Measurements from ENCODE around the gene GLI3. TPM values are rescaled to one million over a fixed set of nuclear protein-coding genes. Genes with fewer than 3 reads are reported as not detected.

The GLI3 gene
- total and polyA plus RNA-seq, 2 of the 8 experiments (the other 6 are each of a cell fraction or from before 2014, with no cell fraction given) = 8.0 to 31.1 TPM

DNA sequence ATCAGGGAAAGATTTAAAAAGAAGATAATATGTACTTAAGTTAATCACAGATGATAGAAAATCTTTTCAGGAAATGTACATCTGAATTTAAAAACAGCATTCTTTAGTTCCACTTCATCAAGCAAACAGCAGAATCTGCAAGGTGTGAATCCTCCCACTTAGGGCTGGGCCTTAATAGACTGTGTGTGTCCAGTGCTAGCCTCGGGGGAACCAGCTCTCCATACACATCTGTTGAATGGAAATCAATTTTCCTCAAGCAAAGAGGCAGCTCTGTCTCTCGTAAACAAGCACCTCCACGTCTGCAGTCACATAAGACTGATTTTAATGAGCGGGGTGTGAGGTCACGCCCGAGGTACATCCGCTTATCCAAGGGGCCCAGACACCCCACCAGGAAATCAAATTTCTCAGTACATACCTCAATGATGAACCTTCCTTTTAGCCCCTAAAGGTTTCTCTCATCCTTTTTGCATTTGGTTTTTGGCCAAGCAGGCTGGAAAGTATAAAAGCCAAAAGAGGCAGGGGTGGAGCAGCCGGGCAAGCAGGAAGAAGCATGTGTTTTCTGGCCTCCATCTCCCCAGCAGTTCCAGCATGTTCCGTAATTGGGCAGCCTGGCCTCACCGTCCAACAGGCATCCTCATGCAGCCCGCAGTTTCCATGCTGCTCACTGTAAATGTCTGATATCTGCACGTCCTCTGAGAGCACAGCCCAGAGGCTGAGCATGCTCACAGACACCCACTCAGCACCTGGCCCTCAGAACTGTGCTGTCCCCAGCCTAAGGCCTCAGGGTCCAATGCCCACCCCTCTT is 131.3 kb downstream of the GLI3 start (continued):
- TF ChIP-seq RXRA (IDR thresholded peaks at IDR 0.05; ENCODE audit: insufficient read depth, low read depth, low read length) = no peak
- TF ChIP-seq, protein P1, sequence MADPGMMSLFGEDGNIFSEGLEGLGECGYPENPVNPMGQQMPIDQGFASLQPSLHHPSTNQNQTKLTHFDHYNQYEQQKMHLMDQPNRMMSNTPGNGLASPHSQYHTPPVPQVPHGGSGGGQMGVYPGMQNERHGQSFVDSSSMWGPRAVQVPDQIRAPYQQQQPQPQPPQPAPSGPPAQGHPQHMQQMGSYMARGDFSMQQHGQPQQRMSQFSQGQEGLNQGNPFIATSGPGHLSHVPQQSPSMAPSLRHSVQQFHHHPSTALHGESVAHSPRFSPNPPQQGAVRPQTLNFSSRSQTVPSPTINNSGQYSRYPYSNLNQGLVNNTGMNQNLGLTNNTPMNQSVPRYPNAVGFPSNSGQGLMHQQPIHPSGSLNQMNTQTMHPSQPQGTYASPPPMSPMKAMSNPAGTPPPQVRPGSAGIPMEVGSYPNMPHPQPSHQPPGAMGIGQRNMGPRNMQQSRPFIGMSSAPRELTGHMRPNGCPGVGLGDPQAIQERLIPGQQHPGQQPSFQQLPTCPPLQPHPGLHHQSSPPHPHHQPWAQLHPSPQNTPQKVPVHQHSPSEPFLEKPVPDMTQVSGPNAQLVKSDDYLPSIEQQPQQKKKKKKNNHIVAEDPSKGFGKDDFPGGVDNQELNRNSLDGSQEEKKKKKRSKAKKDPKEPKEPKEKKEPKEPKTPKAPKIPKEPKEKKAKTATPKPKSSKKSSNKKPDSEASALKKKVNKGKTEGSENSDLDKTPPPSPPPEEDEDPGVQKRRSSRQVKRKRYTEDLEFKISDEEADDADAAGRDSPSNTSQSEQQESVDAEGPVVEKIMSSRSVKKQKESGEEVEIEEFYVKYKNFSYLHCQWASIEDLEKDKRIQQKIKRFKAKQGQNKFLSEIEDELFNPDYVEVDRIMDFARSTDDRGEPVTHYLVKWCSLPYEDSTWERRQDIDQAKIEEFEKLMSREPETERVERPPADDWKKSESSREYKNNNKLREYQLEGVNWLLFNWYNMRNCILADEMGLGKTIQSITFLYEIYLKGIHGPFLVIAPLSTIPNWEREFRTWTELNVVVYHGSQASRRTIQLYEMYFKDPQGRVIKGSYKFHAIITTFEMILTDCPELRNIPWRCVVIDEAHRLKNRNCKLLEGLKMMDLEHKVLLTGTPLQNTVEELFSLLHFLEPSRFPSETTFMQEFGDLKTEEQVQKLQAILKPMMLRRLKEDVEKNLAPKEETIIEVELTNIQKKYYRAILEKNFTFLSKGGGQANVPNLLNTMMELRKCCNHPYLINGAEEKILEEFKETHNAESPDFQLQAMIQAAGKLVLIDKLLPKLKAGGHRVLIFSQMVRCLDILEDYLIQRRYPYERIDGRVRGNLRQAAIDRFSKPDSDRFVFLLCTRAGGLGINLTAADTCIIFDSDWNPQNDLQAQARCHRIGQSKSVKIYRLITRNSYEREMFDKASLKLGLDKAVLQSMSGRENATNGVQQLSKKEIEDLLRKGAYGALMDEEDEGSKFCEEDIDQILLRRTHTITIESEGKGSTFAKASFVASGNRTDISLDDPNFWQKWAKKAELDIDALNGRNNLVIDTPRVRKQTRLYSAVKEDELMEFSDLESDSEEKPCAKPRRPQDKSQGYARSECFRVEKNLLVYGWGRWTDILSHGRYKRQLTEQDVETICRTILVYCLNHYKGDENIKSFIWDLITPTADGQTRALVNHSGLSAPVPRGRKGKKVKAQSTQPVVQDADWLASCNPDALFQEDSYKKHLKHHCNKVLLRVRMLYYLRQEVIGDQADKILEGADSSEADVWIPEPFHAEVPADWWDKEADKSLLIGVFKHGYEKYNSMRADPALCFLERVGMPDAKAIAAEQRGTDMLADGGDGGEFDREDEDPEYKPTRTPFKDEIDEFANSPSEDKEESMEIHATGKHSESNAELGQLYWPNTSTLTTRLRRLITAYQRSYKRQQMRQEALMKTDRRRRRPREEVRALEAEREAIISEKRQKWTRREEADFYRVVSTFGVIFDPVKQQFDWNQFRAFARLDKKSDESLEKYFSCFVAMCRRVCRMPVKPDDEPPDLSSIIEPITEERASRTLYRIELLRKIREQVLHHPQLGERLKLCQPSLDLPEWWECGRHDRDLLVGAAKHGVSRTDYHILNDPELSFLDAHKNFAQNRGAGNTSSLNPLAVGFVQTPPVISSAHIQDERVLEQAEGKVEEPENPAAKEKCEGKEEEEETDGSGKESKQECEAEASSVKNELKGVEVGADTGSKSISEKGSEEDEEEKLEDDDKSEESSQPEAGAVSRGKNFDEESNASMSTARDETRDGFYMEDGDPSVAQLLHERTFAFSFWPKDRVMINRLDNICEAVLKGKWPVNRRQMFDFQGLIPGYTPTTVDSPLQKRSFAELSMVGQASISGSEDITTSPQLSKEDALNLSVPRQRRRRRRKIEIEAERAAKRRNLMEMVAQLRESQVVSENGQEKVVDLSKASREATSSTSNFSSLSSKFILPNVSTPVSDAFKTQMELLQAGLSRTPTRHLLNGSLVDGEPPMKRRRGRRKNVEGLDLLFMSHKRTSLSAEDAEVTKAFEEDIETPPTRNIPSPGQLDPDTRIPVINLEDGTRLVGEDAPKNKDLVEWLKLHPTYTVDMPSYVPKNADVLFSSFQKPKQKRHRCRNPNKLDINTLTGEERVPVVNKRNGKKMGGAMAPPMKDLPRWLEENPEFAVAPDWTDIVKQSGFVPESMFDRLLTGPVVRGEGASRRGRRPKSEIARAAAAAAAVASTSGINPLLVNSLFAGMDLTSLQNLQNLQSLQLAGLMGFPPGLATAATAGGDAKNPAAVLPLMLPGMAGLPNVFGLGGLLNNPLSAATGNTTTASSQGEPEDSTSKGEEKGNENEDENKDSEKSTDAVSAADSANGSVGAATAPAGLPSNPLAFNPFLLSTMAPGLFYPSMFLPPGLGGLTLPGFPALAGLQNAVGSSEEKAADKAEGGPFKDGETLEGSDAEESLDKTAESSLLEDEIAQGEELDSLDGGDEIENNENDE (IDR thresholded peaks at IDR 0.05; ENCODE audit: insufficient replicate concordance, low read length) = no peak
- TF ChIP-seq, protein P2, sequence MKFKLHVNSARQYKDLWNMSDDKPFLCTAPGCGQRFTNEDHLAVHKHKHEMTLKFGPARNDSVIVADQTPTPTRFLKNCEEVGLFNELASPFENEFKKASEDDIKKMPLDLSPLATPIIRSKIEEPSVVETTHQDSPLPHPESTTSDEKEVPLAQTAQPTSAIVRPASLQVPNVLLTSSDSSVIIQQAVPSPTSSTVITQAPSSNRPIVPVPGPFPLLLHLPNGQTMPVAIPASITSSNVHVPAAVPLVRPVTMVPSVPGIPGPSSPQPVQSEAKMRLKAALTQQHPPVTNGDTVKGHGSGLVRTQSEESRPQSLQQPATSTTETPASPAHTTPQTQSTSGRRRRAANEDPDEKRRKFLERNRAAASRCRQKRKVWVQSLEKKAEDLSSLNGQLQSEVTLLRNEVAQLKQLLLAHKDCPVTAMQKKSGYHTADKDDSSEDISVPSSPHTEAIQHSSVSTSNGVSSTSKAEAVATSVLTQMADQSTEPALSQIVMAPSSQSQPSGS (IDR thresholded peaks at IDR 0.05; ENCODE audit: low read length) = no peak
